Measurements from ENCODE around the gene SPATA9.
A peak's percentile ranks its signal among the peaks of the same experiment; 100 is the strongest.
"Not testable (repeated sequence)": the region's sequence is repeated elsewhere in the genome, so short reads cannot be mapped to it uniquely, and the experiment has no call there.

SPATA9 gene

DNA sequence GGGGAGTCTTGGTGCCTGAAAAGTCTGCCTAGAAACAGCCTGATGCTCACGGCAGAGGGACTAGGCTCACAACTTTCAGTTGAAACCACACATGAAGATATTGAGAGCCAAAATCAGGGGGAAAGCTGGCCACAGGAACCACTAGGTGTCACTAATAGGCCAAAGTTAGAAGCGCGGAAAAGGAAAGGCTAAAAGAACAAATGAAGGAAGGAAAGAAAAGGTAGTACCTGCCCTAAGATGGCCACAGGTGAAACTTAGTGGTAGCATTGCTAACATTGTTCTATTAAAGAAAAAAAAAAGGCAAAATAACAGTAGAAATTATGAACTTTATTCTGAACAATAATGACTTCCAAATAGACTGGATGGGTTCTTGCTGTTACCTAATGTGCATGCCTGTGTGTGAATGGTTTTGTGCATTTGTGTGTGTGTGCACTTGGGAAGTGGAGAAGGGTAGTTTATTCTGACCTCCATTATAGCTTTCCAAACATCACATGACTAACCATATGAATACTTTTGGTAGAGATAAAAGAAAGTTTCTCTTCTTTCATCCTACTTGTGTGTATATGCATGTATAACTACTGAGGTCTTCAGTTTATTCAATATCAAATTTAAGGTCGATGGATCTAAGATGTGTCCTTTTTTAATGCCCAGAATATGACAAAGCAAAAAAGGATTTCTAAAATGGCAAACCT is 38.3 kb downstream of the SPATA9 start:
- peak in 5 of 14 donors; percentile 4 to 47 (median 20) for DNase-seq

DNA sequence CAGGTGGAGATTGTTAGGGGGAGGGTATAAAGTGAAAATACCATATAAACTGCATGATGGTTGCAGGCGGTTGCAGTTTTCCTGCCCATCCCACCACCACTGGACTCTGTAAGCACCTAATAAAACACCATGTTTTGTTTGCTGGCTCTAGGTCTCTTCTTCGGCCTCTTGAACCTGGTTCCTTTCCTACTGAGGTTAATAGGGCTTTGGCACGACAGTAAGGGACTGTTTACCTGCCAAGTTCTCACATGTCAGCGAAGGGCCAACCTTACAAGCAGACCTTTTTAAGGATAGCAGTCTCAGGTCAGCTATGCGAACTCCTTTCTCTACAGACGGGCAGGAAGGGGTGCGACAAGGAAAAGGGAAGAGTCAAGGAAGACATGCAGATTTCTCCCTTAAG is 39.6 kb downstream of the SPATA9 start:
- no peak for DNase-seq

DNA sequence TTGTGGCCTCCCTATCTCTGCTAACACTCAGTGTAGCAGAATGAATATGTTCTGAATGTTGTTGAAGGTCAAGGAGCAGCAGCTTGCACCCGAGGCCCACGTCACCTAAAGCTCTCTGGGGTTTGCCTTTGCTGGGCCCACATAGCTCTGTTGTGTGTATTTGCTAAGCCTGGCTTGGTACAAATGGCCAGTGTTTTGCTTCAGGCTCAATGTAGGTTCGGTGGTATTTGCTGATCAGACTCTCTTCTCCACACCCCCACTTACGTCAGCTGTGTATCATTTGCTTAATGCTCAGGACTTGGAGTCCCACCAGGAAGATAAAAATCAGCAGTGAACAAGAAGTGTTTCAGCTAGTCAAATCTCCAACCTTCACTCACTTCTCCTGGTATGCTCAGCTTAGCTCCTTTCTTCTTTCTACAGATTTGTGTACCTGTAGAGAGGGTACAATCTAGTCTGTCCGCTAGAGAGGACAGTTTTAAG is 41.0 kb downstream of the SPATA9 start:
- DNase-seq, result no peak

DNA sequence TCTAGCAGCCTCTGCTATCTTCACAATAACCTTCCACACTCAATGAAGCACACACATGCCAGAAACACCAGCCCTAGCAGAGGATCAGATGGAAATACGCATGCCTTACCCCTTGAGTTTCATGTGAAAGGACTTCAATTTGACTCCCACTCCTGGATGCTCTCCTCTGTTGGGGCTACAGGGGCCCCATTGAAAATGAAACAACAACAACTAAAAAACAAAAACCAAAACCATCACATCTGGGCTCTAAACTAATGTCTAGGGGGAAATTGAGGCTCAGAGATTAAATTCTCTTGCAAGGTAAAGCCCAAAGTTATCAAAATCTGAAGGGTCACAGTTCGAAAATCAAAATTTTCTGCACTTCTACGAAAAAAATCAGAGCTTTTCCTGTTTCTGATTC is 44.2 kb downstream of the SPATA9 start:
- DNase-seq, result no peak

DNA sequence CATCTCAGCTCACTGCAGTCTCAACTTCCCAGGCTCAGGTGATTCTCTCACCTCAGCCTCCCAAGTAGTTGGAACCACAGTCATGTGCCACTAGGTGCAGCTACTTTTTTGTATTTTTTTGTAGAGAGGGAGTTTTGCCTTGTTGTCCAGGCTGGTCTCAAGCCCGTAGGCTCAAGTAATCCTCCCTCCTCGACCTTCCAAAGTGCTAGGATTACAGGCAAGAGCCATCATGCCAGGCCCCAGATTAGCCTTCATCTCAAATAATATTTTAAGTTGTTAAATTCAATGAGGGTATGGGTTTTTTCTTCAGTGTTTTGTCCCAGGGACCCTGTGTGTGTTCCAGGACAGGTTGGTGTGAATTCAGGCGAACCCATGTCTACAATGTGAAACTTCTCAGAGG is 48.7 kb downstream of the SPATA9 start:
- no peak for DNase-seq

DNA sequence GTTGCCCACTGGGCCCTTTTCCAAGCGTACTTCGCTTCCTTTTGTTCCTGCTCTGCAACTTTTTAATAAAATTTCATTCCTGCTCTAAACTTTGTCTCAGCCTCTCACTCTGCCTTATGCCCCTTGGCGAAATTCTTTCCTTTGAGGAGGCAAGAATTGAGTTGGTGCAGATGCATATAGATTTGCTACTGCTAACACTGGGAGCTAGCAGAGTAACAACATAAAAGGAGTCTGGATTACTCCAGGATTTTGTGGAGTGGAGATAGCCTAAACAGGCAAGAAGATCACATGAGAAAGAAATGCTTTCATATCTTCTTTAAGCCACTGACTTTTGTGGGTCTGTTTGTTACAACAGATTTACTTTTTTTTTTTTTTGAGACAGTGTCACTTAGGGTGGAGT is 49.1 kb downstream of the SPATA9 start:
- DNase-seq, result no peak

DNA sequence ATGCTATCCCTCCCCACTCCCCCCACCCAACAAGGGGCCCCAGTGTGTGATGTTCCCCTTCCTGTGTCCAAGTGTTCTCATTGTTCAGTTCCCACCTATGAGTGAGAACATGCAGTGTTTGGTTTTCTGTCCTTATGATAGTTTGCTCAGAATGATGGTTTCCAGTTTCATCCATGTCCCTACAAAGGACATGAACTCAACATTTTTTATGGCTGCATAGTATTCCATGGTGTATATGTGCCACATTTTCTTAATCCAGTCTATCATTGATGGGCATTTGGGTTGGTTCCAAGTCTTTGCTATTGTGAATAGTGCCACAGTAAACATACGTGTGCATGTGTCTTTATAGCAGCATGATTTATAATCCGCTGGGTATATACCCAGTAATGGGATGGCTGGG is 49.8 kb downstream of the SPATA9 start:
- not testable (repeated sequence) for DNase-seq

DNA sequence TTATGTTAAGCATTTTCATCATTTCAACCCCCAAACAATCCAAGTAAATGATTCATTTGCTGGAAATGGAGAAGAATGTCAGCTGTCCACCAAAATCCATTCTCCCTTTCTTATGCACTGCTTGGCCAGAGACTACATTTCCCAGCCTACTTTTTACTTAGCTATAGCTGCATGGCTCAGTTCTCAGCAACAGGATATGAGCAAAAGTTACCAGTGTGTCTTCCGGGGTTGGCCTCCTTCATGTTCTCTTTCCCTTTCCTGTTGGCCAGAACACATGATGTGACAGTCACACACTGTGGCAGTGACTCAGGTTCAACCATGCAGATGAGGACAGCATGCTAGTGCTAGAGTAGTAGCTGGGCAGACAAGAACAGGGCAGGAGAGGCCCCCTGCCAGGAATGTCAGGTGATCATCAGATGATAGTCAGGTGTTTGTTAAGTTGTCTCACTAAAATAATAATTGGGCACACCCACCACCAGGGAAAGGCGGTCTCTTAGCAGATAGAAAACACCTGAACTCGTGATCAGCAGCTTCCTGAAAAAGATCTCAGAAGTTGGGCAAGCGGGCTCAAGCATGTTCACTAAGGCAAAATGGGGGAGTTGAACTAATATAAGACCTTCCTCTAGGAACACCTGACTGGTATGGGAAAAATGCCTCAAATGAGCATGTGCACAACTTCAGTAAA is 50.7 kb downstream of the SPATA9 start:
- DNase-seq, result no peak

DNA sequence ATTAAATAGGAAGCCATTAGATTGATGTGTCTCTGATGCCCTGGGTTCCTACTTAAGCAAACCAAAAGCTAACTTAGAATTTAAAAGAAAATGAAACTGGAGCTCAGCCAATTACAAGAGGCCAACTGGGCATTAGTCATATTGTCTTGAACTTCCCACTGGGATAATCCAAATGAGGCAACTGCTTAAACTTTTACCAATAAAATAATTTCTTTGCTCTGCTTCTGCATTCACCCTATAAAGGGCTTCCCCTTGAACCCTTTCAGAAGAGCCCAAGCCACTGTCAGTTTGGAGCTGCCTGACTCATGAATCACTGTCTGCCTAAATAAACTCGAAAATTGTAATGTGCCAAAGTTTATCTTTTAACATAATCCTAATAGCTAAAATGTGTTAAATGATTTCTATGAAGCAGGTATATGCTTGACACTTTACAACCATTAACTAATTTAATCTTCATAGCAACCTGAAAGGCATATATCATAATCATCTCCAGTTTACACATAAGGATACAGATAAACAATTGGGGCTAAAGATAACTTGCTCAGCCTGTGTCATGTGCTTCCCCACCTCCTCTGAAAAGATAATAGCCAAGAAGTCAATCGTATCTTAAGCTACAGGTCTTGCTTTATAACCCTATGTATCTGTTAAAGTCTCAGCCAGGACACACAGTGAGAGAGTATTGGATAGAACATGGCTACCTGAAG is 51.4 kb downstream of the SPATA9 start:
- no peak for DNase-seq

DNA sequence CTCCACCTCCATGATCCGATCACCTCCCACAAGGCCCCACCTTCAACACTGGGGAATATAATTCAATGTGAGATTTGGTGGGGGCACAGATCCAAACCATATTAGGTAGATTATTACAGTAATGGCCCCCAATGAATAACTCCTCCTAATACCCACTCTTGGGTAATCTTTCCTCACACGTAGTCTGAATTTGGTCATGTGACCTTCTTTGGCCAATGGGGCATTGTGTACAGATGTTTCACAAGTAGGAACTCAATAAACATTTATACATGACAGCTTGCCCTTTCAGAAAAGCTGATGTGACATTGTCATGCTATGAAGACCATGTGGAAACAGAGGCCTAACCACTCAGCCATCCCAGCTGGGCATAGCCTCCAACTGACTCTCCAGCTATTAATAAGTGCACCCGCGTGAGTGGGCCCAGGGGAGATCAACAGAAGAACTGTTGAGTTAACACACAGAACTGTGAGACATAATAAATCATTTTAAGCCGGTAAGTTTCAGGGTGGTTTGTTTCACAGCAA is 52.3 kb downstream of the SPATA9 start:
- DNase-seq, result no peak

DNA sequence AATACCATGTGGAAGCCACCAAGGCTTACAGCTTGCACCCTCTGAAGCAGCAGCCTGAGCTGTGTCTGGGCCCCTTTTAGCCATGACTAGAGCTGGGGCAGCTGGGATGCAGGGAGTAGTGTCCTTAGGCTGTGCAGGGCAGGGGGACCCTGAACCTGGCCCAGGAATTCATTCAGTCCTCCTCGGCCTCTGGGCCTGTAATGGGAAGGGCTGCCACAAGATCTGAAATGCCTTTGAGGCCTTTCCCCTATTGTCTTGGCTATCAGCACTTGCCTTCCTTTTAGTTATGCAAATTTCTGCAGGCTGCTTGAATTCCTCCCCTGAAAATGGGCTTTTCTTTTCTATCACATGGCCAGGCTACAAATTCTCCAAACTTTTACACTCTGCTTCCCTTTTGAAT is 53.9 kb downstream of the SPATA9 start:
- DNase-seq, result no peak

DNA sequence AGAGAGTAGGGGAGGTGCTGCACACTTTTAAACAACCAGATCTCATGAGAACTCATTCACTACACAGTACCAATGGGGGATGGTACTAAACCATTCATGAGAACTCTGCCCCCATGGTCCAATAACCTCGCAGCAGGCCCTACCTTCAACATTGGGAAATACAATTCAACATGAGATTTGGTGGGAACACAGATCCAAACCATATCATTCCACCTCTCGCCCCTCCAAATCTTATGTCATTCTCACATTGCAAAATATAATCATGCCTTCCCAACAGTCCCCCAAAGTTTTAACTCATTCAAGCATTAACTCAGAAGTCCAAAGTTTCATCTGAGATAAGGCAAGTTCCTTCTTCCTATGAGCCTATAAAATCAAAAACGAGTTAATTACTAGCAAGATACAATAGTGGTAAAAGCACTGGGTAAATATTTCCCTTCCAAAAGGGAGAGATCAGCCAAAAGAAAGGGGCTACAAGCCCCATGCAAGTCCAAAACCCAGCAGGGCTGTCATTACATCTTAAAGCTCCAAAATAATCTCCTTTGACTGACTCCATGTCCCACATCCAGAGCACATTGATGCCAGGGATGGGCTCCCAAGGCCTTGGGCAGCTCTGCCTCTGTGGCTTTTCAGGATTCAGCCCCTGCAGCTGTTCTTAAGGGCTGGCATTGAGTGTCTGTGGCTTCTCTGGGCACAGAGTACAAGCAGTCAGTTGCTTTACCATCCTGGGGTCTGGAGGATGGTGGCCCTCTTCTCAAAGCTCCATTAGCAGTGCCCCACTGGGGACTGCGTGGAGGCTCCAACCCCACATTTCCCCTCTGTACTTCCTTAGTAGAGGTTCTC is 54.6 kb downstream of the SPATA9 start:
- DNase-seq, result no peak

DNA sequence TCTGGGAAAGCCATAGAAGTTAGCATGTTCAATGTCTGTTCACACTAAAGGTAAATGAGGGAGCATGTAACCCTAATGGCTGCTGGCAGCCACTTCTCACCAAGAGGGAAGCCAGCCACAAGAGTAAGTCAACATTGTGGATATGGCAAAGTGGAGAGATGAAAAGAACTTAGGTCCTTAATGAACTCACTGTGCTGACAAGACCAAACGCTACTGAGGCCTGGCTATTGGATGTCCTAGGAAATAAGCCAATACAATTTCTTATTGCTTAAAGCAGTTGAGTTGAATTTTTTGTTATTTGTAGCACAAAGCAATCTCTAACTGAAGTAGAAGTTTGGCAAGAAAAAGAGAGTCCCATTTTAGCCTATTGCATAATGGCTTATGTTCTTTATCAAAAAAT is 56.1 kb downstream of the SPATA9 start:
- no peak for DNase-seq

DNA sequence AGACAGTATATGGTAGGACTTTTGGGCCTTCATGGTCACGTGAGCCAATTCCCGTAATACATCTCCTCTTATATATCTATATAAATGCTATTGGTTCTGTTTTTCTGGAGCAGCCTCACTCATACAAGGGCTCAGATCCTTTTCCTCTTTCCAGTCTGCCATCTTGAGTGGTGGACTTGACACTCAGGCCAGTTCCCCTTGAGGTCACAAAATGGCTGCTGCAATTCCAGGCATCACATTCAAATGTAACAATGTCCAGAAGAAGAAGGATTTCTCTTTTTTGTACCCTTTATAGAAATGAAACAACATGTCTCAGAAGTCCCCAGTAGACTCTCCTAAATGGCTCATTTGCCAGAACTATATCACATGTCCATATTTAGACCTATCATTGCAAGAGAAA is 58.4 kb downstream of the SPATA9 start:
- DNase-seq, result no peak

DNA sequence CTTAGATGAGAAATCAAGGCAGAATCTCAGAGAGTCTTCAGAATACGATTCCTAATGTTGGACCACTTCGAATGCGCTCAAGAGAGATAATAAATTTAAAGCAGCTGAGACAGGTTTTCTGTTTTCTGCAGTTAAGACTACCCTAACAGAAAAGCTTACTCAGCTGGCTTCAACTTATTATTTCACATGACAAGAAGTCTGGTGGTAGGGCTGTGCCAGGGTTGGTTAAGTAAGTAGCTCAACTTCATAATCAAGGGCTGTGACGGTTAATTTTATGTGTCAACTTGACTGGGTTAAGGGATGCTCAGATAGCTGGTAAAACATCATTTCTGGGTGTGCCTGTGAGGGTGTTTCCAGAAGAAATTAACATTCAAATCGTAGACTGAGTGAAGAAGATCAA is 59.1 kb downstream of the SPATA9 start:
- DNase-seq, result no peak

DNA sequence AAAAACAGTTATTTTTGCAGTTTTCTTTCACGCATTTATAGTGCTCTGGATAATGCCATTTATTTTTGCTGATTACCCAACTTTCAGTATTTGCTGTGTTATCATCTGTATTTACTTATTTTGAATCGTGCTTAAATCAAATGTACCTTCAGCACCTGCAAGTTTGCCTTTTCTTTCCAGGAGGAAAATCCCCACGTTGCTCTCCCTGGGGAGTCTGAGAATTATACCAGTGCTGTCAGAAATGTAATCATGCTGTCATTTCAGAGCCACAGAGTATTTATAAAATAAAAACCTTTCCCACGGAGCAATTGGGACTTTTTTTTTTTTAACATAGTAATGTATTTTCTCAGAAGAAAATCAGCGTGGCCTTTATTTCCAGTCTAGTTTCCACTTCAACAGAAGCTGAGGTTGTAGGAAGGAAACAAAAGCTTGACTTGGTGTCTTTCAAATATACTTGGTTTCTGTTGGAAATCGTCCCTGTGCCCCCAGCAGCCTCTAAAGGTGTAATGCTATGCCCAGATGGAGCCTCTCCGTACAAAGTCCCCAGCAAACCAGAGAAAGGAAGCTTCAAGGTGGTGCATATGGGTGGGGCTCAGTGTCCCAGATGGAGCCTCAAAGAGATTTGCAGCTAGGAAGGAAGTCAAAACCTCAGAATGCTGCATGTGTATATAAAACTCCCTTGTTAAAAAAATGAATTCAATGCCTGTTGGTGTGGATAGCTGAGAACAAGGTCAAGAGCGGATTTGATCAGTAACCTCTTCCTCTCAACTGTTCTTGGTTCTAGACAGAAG is 60.8 kb downstream of the SPATA9 start:
- peak in 1 of 14 donors; percentile 24 for DNase-seq

DNA sequence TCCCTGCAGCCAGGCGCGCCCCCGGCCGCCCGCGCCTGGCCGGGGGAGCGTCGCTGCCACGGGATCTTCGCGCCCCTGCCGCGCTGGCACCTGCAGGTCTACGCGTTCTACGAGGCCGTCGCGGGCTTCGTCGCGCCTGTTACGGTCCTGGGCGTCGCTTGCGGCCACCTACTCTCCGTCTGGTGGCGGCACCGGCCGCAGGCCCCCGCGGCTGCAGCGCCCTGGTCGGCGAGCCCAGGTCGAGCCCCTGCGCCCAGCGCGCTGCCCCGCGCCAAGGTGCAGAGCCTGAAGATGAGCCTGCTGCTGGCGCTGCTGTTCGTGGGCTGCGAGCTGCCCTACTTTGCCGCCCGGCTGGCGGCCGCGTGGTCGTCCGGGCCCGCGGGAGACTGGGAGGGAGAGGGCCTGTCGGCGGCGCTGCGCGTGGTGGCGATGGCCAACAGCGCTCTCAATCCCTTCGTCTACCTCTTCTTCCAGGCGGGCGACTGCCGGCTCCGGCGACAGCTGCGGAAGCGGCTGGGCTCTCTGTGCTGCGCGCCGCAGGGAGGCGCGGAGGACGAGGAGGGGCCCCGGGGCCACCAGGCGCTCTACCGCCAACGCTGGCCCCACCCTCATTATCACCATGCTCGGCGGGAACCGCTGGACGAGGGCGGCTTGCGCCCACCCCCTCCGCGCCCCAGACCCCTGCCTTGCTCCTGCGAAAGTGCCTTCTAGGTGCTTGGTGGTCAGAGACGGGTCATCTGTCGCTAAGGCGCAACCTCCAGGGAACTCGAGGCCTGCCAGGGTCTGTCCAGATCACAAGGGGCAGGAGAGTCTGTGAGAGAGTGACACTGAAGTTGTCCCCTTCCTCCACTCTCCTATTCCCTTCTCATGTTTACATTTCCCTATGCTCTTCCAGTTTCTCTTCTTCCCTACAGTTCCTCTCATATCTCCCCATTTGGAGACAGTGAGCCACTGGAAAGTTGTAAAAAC is 61.6 kb downstream of the SPATA9 start:
- DNase-seq, result peak in 3 of 14 donors; percentile 13 to 47 (median 19)

DNA sequence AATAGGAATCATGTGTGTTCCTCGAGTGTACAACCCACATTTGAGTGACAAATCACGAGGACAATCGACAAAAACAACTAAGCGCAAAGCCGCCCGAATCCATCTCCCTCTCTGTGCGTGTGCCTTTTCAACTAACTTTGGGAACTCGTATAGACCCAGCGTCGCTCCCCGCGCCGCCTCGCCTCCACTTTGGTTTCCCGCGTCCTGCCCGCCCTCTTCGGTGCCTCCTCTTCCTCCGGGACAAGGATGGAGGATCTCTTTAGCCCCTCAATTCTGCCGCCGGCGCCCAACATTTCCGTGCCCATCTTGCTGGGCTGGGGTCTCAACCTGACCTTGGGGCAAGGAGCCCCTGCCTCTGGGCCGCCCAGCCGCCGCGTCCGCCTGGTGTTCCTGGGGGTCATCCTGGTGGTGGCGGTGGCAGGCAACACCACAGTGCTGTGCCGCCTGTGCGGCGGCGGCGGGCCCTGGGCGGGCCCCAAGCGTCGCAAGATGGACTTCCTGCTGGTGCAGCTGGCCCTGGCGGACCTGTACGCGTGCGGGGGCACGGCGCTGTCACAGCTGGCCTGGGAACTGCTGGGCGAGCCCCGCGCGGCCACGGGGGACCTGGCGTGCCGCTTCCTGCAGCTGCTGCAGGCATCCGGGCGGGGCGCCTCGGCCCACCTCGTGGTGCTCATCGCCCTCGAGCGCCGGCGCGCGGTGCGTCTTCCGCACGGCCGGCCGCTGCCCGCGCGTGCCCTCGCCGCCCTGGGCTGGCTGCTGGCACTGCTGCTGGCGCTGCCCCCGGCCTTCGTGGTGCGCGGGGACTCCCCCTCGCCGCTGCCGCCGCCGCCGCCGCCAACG is 62.5 kb downstream of the SPATA9 start, which contains the start of gene GPR150:
Gene GPR150, plus strand, starts transcription at position 58 of the 840 bp plus-strand sequence. Its CDS starts 189 bp downstream, at position 247.
- peak in 3 of 14 donors; percentile 8 to 15 (median 14) for DNase-seq

DNA sequence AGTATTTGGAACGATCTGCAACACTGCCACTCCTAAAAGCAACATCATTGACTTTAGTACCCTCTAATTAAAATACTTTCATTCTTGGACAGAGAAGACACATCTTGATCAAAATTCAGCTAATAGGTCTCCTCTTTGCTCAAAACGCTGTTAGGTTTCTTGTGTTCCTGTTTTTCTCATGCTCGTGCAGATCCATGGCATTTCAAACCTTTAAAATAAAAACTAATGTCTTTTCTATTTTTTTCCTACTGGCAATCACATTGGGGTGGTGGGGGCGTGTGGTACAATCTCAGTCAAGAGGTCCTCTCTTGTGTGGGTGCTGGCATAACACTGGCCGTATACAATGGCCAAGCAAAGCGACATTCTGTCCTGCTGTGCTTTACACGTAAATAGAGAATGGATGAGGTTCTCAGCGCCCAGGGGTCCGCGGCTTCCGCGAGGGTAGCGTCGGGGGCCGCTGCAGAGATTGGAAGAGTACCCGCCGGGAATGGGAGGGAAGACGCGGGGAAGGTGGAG is 63.2 kb downstream of the SPATA9 start:
- peak in 2 of 14 donors; percentile 3 to 4 for DNase-seq
